ENCODE data around the gene COPG2.
"Not testable (repeated sequence)": the region's sequence is repeated elsewhere in the genome, so short reads cannot be mapped to it uniquely, and the experiment has no call there.

The COPG2 gene

DNA sequence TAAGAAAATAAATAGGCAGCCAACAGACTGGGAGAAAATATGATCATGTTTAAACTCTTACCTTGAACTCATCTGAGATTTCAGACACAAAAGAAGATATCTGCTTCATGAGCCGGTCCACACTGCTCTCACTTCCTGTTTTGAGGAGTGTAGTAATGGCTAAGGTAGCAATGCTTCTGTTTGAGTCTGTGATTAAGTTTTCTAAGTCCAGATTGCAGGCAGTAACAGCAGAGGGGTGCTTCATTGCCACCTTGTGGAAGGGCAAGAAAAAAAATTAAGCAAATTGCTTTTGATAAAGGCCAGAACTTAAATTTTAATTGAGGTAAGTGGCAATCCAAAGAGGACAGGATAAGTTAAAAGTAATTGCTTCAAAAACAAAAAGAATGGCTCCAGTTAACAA is 107.6 kb downstream of the COPG2 start:
- no peak for DNase-seq

GRCh38 chr7:130559184-130559583 is 109.4 kb downstream of the COPG2 start:
- DNase-seq: no peak

- no peak for DNase-seq
Measured at GRCh38 chr7:130554481-130554880, 114.1 kb downstream of the COPG2 start.

DNA sequence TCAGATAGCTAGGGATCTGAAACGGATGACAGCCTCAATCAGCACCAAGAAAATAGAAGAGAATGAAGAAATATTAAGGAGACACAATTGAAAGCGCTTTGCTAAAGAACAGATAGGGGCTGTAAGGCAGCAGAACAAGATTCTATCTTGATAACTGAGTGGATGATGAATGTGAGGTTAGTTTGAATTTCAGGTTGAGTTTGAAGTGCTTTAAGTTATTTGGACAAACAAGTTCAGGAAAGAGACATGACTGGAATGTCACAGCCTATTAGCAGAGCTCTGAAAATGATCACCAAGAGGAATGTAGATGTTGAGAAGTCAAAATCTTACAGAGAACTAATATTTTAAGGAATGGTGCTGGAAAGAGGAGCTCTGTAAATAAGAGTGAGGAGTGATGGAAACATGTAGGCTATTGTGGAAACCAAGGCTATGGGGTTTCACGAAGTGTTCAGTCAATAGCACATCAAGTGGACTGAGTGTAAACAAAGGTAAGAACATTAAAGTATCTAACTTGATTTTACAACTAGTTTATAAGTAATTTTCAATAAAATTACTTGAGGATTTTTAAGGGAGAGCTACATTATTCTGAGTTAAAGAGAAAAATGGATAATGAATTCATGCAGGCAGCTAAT is 115.0 kb downstream of the COPG2 start:
- DNase-seq: no peak

DNA sequence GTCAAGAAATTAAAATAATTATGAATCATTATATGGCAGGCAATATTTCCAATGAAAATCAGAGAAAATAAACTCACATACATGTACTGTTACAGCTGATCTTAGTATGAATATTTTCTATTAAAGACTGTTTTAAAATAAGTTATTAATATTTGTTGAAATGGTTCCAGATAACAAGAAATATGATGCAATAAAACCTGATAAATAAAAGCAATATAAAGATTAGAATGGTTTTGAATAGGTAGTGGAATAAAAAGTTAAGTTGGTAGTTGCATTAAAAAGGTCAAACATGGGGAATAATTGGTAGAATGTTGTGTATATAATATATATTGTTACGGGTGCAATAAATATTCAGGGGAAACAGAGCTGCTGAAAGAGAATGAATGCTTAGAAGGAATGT is 124.2 kb downstream of the COPG2 start:
- no peak for DNase-seq

DNA sequence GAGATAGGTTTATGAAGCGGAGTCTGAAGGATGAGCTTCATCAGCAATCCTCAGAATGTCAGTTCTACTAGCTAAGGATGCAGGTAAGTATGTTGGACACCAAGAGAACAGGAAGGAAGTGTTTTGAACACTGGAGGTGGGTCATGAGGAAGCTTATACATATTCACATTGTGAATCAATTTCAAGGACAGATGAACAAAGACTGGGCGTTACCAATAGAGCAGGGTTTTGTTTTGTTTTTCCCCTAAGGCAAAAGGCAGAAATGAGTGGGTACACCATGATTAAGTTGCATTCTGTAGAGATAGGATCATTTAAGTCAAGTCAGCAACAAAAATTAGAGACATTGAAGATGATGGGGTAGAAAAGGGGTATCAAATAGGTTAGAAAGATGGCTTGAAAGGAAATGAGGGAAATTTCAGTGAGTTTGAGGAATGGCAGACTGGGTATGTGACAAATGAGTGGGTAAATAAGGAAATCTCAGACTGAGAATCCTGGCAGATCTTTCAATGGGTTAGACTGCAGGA is 125.0 kb downstream of the COPG2 start:
- no peak for DNase-seq

DNA sequence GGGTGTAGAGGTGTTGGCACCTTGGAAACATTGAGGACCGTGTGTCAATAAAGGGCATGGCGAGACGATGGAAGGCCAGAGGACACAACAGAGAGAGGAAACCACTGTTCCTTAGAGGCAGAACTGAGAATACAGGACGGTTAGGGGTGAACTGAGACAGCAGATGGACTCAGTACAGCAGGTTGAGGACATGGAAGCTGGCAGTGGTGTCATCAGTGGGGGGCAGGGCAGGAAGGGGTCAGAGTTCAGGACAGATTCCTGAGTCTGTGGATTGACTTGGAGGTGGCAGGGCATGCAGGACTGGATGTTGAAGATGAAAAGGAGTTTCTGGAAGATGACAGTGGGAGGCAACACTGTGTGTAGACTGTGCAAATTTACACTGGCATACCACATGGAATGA is 126.3 kb downstream of the COPG2 start:
- DNase-seq: not testable (repeated sequence)

DNA sequence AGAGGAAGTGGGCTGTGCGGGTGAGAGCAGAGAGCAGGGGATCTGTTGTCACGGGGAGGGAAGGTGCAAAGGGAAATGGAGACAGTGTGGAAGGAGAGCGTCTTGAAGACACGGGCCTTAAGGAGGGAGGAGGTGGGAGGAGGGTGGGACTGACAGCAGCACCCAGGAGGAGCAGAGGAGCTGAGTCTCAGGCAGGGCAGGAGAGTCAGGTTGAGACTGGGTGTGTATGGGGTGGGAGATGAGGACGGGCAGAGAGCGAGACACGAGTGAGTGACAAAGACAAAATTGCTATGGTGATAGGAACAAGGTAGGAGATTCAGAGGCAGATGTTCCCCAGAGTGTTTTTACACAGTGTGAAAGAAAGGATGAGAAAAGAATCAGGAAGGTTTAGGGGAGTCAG is 127.3 kb downstream of the COPG2 start:
- not testable (repeated sequence) for DNase-seq

- DNase-seq: not testable (repeated sequence)
Measured at GRCh38 chr7:130537894-130538293, 130.7 kb downstream of the COPG2 start.

GRCh38 chr7:130529417-130529816 is 139.1 kb downstream of the COPG2 start:
- DNase-seq: no peak

DNA sequence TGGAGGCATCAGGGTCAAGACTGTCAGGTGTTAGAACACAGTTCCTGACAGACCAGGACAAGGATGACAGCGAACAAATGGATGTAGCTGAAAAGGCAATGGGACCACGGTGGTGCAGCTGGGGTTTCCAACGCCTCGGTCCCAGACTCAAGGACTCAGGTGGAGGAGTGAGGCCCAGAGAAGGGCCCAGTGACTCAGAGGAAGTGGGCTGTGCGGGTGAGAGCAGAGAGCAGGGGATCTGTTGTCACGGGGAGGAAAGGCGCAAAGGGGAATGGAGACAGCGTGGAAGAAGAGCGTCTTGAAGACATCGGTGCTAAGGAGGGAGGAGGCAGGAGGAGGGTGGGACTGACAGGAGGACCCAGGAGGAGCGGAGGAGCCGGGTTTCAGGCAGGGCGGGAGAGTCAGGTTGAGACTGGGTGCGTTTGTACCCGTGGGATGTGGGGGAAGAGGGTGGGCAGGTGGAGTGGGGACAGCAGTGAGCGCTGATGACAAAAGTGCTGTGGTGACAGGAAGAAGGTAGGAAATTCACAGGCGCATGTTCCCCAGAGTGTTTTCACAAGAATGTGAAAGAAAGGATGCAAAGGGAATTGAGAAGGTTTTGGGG is 140.7 kb downstream of the COPG2 start:
- not testable (repeated sequence) for DNase-seq

DNA sequence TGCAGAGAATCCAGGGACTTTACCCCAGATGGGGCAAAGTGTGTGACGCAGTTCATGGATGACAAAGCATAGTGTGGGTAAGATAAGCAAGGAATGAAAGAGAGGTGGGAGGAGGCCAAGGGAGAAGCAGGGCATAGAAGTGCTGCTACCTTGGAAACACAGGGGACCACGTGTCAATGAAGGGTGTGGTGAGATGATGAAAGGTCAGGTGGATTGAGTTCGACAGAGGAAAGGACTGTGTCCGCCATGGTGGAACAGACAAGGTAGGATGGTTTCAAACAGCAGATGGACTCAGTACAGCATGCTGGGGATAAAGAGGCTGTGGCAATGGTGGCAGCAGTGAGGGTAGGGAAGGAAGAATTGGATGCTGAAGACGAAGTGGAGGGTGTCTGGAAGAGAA is 143.9 kb downstream of the COPG2 start:
- DNase-seq: no peak

DNA sequence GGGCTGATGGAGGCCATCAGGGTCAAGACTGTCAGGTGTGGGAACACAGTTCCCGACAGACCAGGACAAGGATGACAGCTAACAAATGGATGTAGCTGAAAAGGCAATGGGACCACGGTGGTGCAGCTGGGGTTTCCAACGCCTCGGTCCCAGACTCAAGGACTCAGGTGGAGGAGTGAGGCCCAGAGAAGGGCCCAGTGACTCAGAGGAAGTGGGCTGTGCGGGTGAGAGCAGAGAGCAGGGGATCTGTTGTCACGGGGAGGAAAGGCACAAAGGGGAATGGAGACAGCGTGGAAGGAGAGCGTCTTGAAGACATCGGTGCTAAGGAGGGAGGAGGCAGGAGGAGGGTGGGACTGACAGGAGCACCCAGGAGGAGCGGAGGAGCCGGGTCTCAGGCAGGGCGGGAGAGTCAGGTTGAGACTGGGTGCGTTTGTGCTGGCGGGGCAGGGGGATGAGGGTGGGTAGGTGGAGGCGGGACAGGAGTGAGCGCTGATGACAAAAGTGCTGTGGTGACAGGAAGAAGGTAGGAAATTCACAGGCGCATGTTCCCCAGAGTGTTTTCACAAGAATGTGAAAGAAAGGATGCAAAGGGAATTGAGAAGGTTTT is 144.9 kb downstream of the COPG2 start:
- not testable (repeated sequence) for DNase-seq

DNA sequence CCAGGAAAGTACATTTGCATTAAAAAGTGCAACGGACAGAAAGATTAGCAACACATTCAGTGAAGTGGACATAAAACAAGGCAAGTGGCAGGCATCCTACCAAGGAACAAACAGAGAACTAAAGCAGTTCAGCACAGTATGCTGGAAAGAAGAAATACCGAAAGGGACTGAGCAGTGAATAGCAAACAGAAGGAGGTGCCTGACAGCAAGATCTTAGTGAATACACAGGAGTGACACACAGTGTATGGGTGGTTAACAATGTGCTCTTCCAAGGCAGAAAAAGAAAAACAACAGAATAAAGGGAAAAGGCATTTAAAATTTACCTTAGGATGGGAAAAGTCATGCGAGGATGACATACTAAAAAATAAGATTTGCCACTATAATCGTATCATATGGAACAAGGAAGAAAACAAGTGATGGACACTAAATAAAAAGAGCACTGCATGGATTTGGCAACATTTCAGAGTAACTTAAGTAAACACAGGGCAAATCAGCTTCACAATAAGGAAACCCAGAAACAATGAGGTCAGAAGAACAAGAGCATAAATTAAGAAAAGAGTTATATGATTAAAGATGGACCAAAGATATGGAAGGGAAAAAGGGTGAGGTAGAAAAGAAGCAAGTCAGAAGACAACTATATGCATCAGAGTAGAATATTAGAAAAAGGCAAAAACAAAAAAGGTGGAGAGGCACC is 147.1 kb downstream of the COPG2 start:
- DNase-seq: no peak

GRCh38 chr7:130515315-130516040 is 153.1 kb downstream of the COPG2 start:
- DNase-seq: no peak

GRCh38 chr7:130513447-130513846 is 155.1 kb downstream of the COPG2 start:
- no peak for DNase-seq

DNA sequence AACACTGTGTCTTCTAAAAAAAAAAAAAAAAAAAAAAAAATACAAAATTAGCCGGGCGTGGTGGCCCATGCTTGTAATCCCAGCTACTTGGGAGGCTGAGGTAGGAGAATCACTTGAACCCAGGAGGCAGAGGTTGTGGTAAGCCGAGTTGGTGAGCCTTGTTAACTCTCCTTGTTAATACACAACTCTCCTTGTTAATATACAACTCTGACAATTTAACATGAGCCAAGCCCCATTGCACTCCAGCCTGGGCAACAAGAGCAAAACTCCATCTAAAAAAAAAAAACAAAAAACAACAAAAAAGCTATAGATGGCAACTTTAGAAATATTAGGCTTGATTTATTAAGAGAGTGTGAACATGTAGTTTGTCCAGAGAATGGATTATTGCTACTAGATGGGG is 156.5 kb downstream of the COPG2 start:
- not testable (repeated sequence) for DNase-seq

GRCh38 chr7:130506358-130506757 is 162.2 kb downstream of the COPG2 start:
- DNase-seq: no peak

GRCh38 chr7:130505753-130506152 is 162.8 kb downstream of the COPG2 start:
- no peak for DNase-seq

DNA sequence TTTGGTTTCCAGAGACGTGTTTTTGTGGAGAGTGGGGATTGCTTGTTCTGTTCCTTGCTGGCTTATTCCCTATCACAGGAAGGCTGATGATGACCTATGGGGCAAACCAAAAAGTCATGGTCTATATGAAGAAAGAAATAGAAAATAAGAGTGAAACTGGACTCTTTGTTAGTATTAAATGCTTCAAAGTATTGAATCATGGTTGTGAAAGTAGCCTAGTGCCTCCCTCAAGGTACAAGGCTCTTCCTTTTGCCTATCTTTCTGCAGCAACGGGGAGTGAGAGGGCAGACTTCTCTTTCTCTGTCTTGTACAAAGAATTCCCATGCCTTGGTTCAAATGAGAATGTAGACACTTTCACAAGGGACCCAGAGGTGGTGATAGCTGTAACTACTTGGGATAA is 167.6 kb downstream of the COPG2 start:
- no peak for DNase-seq

GRCh38 chr7:130500463-130500862 is 168.1 kb downstream of the COPG2 start:
- DNase-seq: no peak

- DNase-seq: no peak
Measured at GRCh38 chr7:130494431-130494858, 174.1 kb downstream of the COPG2 start.

- no peak for DNase-seq
Measured at GRCh38 chr7:130493275-130493873, 175.2 kb downstream of the COPG2 start.

Data from NCI-H526 treated with DMSO at 0.1 percent for 48 hours (cell line).